Kidney epithelial cell (primary cell): Measurements from ENCODE around the gene TMED1. TPM values are rescaled to one million over a fixed set of nuclear protein-coding genes. Genes with fewer than 3 reads are reported as not detected.
"Not testable (repeated sequence)": the region's sequence is repeated elsewhere in the genome, so short reads cannot be mapped to it uniquely, and the experiment has no call there.

ENCODE experiments used
- DNase-seq: peaks from one replicate; pipeline ENCODE4 v3.0.0-alpha.2; 2010; ENCODE audit warnings: low read depth
- H3K27me3 ChIP-seq: 2 replicates; pipeline ENCODE4 v1.6.0; 2011; ENCODE audit warnings: low read length; ENCODE audit not compliant: control insufficient read depth, insufficient read depth
- H3K36me3 ChIP-seq: 2 replicates; pipeline ENCODE4 v1.5.1; 2011; ENCODE audit warnings: low read length; ENCODE audit not compliant: control insufficient read depth, insufficient read depth
- H3K4me3 ChIP-seq: 2 replicates; pipeline ENCODE4 v1.5.1; 2011; ENCODE audit warnings: low read depth, mild to moderate bottlenecking, control low read depth, low read length
- total RNA-seq: library from RNA; depleted of rRNA; stranded (reverse); fragments of >200 nt; gene quantifications from 2 replicates; pipeline ENCODE4 v1.2.3, GENCODE V29; 2015
- TF ChIP-seq, protein P1 (sequence below): IDR thresholded peaks from 2 replicates; pipeline ENCODE4 v1.5.1; 2011; ENCODE audit warnings: mild to moderate bottlenecking, moderate library complexity, low read length, control low read depth, inconsistent platforms; ENCODE audit not compliant: insufficient read depth, poor library complexity, severe bottlenecking

The TMED1 gene
- total RNA-seq, 1 donor from 2014 or later, result 35.0 TPM

DNA sequence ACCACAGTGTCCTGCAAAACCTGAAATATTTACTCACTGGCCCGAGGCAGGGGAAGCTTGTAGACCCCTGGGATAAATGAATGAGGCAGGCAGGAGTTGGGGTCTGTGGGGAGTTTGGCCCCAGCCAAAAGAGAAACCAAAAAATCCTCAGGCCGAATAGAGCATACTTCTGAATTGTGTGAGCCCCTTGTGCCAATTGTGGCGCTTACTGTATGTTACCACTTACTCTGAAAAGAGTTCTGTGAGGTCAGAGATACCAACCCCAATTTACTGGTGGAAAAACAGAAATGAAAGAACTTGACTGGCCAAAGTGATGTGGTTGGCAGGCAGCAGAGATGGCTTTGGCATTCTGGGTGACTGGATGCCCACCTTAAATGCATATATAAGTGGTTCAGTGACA is 42.2 kb upstream of the TMED1 start:
- TF ChIP-seq, protein P1, sequence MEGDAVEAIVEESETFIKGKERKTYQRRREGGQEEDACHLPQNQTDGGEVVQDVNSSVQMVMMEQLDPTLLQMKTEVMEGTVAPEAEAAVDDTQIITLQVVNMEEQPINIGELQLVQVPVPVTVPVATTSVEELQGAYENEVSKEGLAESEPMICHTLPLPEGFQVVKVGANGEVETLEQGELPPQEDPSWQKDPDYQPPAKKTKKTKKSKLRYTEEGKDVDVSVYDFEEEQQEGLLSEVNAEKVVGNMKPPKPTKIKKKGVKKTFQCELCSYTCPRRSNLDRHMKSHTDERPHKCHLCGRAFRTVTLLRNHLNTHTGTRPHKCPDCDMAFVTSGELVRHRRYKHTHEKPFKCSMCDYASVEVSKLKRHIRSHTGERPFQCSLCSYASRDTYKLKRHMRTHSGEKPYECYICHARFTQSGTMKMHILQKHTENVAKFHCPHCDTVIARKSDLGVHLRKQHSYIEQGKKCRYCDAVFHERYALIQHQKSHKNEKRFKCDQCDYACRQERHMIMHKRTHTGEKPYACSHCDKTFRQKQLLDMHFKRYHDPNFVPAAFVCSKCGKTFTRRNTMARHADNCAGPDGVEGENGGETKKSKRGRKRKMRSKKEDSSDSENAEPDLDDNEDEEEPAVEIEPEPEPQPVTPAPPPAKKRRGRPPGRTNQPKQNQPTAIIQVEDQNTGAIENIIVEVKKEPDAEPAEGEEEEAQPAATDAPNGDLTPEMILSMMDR, result no peak
- no peak for DNase-seq

DNA sequence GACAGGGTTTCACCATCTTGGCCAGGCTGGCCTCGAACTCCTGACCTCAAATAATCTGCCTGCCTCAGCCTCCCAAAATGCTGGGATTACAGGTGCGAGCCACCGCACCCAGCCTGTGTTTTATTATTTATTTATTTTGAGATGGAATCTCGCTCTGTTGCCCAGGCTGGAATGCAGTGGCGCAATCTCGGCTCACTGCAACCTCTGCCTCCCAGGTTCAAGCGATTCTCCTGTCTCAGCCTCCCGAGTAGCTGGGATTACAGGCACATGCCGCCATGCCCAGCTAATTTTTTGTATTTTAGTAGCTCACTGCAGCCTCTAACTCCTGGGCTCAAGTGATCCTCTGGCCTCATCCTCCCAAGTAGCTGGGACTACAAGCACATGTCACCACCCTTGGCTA is 41.6 kb upstream of the TMED1 start:
- H3K36me3 ChIP-seq, H3K4me3 ChIP-seq, H3K27me3 ChIP-seq, DNase-seq: not testable (repeated sequence)

More for the DNA sequence above, 42.2 kb upstream of the TMED1 start:
- H3K27me3 ChIP-seq, result no peaks in the 10 kb centered on the region
- no peak overlapping the region for H3K4me3 ChIP-seq
- peaks cover 1% of the 10 kb centered on the region for H3K36me3 ChIP-seq

DNA sequence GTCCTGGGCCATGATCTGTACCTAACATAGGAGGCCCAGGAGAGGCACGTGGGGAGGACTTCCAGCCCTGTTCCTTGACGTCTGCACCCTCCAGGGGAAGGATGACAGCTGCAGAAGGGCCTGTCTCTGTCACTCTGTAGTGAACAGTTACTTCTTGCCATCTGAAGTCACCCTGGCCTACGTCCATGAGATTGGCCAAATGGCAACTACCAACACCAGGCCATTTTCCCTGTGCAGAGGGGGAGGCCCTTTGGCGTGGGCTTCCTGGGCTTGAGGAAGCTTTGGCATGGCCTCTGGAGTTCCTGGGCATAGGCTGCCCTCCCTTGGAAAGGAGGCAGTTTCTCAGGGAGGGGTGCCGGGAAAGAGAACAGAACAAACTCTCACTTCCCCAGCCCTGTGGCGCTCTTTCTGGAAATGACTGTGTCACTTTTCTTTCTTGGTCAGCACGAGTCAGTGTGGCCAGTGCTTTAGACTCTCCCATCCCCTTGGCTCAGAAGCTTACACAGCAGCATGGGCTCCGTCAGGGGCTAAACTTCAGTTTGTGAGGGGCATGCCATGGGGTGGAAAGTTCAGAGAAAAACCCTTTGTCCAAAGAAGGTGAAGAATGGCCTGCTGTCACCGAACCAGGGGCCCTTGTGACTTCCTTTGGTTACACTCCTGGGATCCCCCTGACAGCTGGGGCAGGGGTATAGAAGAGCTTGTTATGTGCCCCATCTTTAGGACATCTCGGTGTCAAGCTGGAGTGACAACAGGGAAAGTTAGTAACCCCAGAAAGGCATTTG is 40.6 kb upstream of the TMED1 start:
- Histone ChIP-seq H3K36me3 (no peaks in the 10 kb centered on the region), H3K27me3 (no peaks in the 10 kb centered on the region), H3K4me3 (no peak overlapping the region)
- no peak for DNase-seq
- TF ChIP-seq, protein P1, result no peak

DNA sequence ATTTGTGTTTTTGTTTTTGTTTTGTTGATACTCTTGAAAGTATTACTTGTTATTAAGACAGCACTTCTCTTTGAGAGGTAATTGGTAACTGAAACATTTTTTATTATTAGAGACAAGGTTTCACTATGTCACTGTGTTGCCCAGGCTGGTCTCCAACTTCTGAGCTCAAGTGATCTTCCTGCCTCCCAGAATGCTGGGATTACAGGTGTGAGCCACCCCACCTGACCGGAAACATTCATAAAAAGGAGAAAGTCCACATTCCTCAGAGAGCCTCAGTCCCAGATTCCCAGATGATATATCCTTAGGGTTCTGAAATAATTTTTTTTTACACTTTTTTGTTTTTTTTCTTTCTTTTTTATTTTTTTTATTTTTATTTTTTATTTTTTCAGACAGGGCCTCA is 38.0 kb upstream of the TMED1 start:
- TF ChIP-seq, protein P1, result no peak

DNA sequence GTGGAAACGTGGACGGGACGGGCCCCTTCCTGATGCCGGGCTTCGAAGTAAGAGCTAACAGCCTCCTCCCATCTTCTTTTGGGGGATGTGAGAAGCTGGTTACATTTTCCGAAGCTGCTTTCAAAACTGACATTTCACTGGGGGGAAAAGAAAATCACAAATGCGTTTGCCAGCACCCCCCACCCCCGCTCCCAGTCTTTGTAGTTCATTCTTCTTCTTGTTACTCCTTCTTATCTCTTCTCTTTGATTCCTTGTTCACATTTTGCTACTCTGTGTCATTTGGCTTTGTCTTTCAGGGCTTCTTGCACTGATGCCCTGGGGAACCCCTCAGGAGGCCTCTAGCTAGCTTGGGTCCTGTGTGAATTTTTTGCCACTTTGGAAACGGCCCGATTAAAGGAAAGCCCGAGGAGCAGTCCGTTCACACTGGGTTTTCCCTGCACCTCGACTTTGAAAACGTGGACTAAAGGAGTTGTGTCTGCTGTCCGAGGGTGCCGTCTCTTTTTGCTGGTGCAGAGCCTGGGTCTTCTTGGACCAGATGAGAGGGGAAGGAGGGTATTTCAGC is 36.6 kb upstream of the TMED1 start:
- TF ChIP-seq, protein P1, result no peak

More for the DNA sequence above, 38.0 kb upstream of the TMED1 start:
- no peaks in the 10 kb centered on the region for H3K27me3 ChIP-seq
- no peak for DNase-seq
- no peaks in the 10 kb centered on the region for H3K36me3 ChIP-seq
- no peak overlapping the region for H3K4me3 ChIP-seq

DNA sequence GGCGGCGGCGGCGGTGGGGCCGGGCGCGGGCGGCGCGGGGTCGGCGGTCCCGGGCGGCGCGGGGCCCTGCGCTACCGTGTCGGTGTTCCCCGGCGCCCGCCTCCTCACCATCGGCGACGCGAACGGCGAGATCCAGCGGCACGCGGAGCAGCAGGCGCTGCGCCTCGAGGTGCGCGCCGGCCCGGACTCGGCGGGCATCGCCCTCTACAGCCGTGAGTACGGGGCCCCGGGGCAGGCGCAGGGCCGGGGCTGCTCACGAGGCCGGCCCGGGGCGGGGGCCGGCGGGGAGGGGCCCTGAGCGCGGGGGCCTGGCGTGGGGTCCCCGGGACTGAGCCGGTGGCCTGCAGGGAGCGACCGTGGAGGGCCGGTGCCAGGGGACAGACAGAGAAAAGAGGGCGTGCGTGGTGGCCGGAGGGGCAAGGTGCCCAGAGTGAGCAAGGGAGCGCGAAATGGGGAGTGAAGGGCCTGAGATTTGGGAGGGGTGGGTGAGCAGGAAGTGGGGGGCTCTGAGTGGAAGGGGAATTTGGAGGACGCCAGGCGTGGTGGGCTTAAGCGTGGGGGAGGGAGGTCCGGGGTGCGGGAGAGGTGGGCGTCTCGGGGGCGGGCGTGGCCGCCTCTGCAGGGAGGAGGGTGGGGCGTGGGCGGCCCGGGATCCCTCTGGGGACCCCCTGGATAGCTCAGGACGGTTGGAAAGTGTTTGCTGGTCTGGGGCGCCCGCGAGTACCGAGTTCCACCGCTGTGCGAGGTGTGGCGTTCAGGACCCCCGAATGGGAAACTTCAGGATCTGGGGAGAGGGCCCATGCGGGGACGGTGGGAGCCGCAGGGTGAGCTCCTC is 35.9 kb upstream of the TMED1 start:
- H3K4me3 ChIP-seq, result peak overlapping the region; percentile 91
- TF ChIP-seq, protein P1, result peak; percentile 9
- no peak for DNase-seq
- H3K27me3 ChIP-seq, result no peaks in the 10 kb centered on the region
- no peaks in the 10 kb centered on the region for H3K36me3 ChIP-seq

More for the DNA sequence above, 36.6 kb upstream of the TMED1 start:
- no peak for DNase-seq
- Histone ChIP-seq H3K4me3 (peak overlapping the region; percentile 91), H3K36me3 (no peaks in the 10 kb centered on the region), H3K27me3 (no peaks in the 10 kb centered on the region)
